GM18867 (cell line): ENCODE measurements around the gene C17orf50.

ENCODE experiments used
- ATAC-seq: cut with Tn5 transposase; IDR thresholded peaks from one replicate; pipeline ENCODE4 v1.9.1; 2021; ENCODE audit warnings: mild to moderate bottlenecking, moderate library complexity; ENCODE audit not compliant: unreplicated experiment

Gene C17orf50

DNA sequence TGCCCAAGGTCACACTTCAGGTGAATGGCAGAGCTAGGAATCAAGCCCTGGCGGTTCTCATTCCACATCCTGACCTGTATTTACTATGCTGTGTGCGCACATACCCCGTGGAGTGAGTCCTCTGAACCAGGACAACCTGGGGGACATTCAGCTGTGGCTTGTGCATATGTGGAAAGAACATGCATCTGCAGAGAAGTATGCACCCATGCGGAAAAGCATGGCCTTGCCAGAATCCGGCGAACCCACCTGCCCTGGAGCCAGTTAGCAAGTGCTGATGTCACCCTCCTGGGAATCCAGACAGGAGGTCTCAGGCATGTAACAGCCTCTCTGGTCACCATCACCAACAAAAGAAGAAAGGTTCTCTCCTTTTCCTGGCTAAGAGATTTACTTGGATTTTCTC is 27.3 kb upstream of the C17orf50 start:
- ATAC-seq: no peak

DNA sequence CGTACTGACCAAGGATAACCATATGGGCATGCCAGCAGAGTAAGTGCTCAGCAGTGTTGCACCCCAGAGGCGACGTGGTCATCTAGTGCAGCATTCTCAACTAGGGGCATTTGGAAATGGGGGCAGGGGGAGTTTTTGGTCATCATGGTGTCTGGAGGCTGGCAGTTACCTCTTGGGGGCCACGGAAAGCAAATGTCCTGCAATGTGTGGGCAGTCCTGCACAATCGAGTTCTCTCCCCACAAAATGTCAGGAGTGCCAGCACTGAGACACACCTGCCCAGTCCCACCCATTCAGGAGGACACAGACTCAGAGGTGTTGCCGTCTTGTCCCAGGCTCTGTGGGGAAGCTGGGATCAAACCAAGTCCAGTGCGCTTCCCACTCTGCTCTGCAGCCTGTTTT is 26.3 kb upstream of the C17orf50 start:
- ATAC-seq: no peak

DNA sequence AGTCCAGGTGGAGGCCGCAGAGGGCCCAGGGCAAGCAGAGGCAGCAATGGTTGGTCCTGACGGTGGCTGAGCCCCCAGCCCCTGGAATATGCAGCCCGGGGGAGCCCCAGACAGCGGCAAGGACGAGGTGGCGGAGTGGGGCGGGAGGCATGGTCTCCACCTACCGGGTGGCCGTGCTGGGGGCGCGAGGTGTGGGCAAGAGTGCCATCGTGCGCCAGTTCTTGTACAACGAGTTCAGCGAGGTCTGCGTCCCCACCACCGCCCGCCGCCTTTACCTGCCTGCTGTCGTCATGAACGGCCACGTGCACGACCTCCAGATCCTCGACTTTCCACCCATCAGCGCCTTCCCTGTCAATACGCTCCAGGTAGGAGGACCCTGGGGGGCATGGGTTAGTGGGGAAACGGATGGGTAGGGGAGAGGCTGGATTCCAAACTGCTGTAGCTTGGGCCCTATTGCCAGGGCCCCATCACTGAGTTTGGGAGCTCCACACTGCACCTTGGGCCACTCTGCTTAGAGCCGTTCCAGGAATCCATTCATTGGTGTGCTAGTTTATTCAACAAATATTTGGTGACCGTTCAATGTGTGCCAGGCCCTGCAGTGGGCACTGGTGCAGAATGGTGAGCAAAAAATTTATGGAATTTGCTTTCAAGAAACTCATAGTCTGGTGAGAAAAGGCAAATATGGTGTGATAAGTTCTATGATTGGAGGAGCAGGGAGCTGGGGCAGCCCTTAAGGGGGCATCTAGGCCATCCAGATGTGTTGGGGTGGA is 25.5 kb upstream of the C17orf50 start:
- no peak for ATAC-seq

- ATAC-seq: no peak
These were observed 24.5 kb upstream of the C17orf50 start for GRCh38 chr17:35736236-35736635.

DNA sequence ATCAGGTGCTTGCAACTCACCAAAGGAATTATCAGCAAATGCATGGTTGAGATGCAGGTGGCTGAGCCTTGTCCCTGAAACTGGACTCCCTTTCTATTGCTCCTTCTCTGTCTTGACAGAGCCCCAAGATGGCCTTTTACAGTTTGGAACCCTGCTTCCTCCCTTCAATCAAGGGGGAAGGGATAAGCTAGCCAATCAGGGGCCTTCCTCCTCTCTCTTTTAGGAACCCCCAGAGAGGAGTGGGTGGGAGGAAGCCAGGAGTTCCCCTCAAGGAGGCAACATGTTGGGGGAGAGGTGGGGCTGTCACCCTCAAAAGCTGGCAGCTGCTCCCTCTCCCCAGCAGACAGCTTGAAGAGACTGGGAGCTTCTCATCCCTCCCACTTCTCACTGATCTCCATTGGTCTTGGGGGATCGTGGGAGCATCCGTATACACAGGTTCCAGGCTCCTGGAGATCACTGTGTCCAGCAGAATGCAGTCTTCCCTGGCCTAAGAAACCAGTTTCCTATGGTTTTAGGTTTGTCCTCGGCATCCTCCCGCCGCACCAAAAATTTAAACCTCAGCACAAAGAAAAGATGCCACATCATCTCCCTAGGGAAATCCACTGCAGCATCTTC is 22.1 kb upstream of the C17orf50 start:
- ATAC-seq: no peak

DNA sequence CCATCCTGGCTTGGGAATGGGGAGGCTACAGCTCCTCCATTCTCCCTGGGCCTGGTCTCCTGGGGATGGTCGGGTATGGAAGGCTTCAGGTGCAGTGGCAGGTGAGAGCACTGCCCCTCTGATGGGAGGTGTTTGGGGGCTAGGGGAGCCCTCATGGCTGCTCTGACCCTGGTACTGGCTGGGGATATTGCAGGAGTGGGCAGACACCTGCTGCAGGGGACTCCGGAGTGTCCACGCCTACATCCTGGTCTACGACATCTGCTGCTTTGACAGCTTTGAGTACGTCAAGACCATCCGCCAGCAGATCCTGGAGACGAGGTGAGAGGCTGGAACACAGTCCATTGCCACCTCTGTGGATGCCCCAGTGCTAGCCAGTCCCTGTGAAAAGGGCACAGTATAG is 20.5 kb upstream of the C17orf50 start:
- ATAC-seq: no peak

DNA sequence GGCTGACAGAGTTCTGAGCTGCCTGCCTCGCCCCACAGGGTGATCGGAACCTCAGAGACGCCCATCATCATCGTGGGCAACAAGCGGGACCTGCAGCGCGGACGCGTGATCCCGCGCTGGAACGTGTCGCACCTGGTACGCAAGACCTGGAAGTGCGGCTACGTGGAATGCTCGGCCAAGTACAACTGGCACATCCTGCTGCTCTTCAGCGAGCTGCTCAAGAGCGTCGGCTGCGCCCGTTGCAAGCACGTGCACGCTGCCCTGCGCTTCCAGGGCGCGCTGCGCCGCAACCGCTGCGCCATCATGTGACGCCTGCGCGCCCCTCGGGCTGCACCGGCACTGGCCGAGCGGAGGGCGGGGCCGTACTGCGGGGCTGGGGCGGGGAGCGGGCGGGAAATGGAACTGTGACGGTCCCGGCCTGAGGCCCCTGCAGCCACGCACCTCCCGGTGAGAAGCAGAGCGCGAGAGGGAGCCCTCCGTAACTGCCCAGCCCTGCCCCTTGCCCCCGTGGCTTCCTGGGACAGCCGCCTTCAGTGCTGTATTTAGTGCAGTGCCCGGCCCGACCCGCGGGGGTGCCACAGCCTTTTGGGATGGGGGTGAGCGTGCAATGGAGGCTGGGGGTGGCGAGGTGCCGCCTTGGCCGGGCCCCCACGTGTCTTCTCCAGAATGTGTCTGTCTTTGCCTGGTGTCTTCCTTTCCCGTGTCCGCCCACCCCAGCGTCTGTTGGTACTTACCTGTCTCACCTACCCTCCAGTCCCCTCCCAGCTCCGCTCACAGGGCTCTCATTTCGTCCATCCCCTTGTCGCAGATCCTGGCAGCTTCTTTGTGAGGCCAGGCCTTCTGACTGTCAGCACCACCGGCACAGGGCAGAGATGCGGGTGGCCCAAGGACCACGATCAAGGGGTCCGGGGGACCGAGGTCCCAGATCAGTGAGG is 19.4 kb upstream of the C17orf50 start:
- ATAC-seq: no peak

GRCh38 chr17:35742496-35742895 is 18.2 kb upstream of the C17orf50 start:
- no peak for ATAC-seq

DNA sequence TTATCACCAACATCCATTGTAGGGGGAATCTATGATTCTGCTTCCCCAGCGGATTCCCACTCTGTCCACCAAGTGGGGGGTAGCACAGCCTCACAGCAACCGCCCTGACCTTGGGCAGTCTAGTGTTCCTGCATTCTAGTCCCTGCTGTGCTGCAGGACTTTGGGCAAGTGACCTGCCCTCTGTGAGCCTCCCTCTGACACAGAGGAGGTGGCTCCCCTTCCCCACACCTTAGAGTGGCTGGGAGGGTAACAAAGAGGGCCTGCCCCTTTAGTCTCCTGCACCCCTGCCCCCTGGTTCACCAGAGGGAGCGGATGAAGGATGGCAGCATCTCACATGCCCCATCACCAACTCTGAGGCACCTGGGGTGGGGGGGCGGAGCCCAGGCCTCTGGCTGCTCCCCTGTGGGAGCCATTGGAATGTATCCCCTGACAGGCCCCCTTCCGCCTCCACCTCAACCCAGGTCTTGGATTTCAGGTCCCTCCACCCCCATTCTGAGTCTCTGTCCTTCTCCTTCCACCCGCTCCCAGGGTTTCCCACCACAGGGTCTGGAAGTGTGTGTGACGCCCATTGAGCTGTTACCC is 17.7 kb upstream of the C17orf50 start:
- ATAC-seq: no peak

GRCh38 chr17:35743626-35744328 is 16.9 kb upstream of the C17orf50 start:
- no peak for ATAC-seq

GRCh38 chr17:35744830-35745229 is 15.9 kb upstream of the C17orf50 start:
- ATAC-seq: no peak

GRCh38 chr17:35745246-35745645 is 15.4 kb upstream of the C17orf50 start:
- no peak for ATAC-seq

- ATAC-seq: no peak
These were observed 14.9 kb upstream of the C17orf50 start for GRCh38 chr17:35745749-35746320.

DNA sequence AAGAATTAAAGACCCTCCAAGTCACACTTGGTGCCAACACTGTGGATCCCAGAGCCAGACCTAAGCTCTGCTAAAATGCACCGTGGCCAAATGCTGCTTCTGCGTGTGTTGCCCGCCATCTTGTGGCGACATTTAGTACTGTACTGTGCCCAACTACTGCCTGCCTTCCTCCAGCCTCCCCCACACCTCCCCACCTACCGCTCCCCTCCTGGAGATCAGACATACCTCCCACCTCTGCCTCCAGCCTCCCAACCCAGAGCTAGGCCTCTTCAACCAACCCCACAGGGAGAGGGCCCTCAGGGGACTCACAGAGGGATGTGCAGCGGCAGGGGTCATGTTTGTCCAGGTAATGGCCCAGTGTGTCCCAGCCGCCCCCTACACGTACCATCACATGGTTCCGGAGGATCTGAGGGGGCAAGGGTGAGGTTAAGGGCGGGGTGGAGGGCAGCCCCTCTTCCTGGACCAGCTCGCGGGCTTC is 13.1 kb upstream of the C17orf50 start:
- ATAC-seq: no peak

DNA sequence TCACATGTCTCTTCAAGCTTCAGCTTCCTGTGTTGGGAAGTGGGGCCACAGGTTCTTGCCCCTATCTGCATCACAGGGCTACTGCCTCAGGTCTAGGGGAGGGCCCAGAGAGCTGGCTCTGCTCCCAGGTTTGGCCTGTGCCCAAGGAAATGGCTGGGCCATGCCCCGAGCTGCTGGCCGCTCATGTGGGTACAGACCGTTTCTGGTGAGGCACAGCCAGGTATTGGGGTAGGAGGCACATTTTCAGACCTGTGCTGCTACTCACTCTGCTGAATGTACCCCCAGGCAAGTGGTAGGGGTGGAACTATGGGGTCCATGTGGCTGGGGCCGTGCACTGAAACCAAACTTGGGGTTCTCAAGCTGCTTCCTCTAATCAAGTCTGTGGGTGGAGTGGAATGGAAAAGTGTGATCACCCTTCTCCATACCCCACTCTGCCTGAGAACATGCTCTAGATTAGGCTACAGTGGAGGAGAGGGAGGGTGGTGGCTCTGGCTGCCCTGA is 12.3 kb upstream of the C17orf50 start:
- ATAC-seq: no peak

- no peak for ATAC-seq
These were observed 11.7 kb upstream of the C17orf50 start for GRCh38 chr17:35748979-35749378.

DNA sequence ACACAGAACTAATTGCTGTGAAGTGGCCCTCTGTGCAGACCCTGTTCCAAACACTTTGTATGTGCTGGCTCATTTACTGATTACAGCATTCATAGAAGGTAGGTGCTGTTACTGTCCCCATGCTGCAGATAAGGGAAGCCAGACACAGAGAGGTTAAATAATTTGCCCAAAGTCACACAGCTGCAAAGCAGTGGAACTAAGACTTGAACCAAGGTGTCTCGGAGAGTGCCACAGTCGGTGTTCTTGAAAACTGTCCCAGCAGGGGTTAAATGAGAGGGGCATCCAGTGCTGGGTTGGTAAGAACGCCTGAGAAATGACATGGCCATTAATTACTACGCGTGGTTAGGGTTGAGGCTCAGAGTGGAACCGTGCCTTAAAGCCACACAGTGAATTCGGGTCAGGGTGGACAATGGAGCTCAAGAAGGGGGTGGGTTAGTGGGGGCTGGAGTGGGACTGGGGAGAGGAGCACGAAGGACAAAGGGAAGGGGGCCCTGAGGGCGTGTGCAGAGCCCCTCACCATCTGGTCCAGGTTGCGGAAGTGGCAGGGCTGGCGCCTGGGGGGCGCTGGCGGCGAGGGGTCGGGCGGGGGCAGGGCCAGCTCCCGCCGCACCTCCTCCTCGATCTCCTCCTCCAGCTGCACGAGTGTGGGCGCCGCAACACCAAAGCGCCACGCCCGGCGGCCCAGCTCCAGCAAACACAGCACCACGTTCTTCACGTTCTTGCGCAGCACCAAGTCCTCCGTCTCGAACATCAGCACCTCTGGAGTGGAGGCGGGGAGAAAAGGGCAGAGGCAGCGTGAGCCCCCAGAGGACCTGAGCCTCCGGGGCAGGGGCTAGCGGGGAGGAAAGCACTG is 10.9 kb upstream of the C17orf50 start:
- ATAC-seq: no peak

DNA sequence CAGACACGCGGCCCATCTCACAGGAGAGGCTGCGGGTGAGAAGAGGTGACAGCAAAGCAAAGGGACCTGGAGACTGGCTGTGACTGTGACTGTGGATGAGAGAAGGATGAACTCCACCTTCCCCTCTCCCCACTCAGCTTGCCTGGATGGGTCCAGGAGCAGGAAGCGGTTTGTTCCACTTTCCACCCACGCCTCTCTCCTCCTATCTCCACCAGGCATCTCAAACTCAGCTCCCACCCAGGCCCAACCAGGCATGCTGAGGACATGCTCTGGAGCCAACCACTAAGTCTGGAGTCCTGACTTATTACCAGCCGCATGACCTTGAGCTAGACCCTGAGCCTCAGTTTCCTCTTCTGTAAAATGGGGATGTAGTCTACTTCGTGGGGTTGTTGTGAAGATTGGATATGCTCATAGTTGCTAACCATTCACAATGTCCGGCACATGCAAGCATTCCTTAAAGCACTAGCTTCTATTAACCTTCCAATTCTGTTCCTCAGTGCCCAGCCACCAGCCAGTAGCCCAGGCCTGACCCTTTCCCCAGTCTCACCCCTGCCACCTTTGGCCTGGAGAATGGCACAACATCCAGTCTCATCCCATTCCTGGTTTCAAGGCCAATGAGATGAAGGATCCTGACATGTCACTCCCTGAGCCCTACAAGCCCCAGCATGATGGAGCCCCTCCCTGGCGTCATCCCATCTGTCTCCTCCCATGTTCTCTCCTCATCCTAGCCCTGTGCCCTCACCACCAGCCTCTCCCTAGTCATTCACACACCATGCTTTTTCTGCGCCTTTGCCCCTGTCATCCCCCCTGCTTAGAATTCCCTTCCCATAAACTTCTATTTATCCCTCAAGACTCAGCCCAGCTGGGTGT is 9.9 kb upstream of the C17orf50 start:
- no peak for ATAC-seq
